ENCODE data around the gene SNX8.
A peak's percentile ranks its signal among the peaks of the same experiment; 100 is the strongest.
"Not testable (repeated sequence)": the region's sequence is repeated elsewhere in the genome, so short reads cannot be mapped to it uniquely, and the experiment has no call there.

The SNX8 gene

DNA sequence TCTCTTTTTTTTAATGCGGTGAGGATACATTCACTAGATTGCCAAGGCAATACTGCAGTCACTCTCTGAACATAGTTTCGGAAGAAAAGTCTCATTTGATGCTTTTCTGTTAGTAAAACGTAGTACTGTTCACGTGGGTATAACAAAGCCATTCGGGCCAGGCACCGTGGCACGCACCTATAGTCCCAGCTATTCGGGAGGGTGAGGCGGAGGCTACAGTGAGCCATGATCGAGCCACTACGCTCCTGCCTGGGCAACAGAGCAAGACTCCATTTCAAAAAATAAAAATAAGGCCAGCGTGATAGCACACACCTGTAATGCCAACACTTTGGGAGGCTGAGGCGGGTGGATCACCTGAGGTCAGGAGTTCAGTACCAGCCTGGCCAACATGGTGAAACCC lies 24.6 kb downstream of the SNX8 start:
- DNase-seq: no peak

DNA sequence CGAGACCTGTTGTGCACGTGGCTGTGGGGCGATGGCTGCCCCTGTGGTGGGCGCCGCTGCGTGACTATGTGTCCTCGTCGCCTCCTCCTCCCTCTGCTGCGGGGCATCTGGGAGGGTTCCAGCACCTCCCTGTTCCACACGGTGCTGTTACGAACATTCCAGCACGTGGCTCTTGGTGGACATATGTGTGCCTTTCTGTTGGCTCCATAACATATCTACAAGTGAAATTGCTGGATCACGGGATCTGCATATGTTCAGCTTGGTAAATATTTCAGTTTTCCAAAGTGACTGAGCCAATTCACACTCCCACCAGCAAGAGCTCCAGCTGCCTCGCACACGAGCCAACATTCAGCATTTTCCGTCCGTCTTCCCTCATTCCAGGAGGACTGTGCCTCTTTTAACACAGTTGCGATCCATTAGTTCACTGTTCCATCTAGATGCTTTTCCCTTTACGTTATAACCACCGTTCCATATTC lies 25.1 kb downstream of the SNX8 start:
- peak; percentile 83 for DNase-seq

DNA sequence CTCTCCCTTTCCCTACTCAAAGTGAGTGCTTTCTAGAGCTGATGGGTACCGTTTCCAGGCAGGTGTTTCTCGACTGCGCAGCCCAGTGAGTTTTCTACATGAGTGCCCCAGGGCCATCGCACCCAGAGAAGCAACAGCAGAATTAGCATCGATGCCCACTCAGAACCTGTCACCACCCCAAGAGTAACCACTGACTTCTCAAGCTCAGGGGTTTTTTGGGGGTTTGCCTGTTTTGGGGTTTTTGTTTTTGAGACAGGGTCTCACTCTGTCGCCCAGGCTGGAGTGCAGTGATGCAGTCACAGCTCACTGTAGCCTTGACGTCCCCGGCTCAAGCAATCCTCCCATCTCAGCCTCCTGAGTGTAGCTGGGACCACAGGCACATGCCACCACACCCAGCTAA lies 25.7 kb downstream of the SNX8 start:
- DNase-seq: no peak

DNA sequence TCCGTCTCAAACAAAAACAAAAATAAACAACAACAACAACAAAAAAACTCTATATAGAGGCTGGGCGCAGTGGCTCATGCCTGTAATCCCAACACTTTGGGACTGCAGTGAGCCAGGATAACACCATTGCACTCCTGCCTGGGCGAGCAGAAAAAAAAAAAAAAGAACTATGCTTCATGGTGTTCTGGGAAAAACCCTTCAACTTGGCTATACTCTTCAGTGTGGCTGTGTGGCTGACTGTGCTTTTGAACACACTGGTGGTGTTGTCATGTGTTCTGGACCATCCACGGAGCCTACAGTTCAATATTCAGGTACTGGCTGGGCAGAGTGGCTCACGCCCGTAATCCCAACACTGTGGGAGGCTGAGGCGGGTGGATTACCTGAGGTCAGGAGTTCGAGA lies 26.5 kb downstream of the SNX8 start:
- DNase-seq: no peak

DNA sequence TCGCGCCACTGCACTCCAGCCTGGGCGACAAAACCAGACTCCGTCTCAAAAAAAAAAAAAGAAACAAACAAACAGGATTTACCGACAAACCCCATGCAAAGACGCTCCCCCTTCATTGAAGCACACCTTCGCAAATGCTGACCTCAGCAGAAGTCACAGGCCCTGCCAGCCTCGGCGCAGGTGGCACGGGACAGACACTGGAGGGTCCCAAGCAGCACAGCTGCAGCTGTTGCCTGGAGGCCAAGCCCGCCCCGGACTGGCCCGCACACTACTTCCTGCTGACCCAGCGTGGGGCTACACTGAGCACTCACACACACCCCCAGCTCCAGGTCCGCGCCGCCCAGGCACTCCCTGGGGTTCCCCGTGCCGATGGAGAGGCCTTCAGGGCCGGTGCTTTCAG lies 31.2 kb downstream of the SNX8 start:
- DNase-seq: no peak

DNA sequence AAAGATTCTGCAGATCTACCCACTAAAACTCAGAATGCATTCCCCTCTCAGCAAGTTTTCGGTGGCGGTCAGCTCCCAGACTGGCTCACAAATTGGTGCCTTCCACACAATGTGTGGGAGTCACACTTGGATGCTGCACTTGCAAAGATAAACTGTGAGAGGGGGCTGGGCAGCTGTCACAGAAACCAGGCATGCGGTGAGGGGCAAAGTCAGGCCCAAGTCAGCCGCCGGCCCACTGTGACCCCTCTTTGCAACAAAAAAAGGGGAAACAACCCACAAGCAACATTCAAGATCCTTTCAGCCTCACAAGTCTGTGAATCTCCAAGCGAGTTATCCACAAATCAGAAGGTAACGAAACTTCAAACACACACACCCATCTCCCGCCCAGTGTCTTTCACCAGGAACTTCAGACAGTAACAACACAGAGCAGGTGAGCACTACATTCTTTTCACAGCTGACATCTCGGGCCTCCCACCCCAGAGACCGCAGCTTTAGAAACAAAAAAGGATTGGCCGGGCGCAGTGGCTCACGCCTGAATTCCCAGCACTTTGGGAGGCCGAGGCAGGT lies 32.0 kb downstream of the SNX8 start:
- no peak for DNase-seq

DNA sequence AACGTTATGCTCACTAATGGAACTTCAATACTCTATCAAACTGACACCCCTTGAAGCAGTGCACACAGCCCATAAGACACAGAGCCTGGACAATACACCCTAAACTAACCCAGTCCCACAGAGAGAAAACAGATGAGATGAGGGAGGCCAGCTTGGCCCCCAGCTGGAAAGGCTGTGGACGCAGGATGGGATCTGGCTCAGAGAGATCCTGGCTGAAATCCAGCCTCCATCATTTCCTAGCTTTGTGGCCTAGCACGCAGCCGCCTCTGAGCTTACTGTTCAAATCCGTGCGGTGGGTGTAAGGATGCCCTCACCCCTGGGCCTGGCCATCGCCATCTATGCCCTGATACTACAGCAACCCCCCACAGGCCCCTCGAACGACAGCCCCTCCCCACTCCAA lies 32.7 kb downstream of the SNX8 start:
- peak; percentile 71 for DNase-seq

DNA sequence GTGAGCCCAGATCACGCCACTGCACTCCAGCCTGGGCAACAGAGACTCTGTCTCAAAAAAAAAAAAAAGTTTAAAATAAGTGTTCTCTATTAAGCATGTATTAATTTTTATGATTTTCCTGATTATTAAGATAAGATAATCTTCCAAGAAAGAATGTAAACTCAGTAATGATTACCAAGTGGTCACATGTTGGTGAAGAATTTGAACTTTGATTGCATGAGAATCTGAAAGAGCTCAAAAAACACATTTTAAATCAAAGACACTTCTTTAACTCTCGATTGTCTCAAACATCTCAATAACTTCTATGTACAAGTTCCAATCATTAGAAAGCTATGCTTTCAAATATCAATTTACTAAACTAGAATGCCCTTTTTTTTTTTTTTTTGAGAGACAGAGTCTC lies 33.8 kb downstream of the SNX8 start:
- no peak for DNase-seq

DNA sequence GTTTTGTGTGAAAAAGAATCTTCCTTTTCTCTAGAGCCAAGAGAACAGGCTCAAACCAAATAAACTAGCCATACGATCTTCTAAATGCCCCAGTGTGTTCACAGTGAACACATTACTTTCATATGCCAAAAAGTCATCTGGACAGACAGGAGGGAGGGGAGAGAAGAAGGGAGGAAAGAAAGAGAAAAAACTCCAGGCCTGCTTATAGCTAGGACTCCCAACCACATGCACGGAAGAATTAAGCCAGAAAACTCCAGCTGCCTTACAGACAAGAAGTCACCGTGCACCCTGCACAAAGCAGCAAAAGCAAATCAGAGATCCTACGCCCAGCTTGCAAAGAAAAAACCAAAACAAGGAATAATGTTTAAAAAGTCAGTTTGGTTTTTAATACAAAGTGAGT lies 34.3 kb downstream of the SNX8 start:
- DNase-seq: peak; percentile 52

DNA sequence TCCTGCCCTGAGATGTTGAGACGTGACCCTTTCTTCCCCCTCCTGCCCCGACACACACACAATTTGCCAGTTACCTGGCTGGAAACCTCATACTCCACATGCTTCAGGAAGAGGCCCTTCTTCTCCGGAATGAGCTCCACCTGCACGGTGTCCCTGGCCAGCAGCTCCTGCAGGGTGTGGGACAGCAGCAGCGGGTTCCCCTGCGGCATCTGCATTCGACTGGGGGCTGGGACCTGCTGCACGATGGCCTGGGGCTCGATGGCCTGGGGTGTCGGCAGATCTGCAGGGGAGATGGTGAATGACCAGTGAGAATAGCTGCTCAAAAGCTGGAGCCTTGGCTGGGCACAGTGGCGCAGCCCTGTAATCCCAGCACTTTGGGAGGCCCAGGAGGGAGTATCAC lies 36.2 kb downstream of the SNX8 start:
- peak; percentile 15 for DNase-seq

DNA sequence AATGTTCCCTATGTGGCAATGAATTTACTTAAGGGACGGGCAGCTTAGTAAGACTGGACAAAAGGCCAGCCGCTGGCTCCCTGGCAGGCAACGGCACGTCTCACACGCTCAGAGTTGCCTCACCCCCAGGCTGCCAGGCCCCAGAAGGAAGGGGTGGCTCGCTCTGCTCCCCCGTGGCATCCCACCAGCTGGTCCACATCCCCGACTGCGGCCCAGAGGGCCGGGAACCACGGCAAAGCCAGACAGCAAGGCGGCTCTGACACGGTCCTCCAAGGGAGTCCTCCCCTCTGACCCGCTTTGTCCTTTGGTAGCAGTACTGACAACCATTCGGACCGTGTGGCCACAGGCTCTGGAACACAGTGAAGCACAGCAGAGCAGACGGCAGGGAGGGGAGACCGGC lies 38.1 kb downstream of the SNX8 start:
- DNase-seq: no peak

DNA sequence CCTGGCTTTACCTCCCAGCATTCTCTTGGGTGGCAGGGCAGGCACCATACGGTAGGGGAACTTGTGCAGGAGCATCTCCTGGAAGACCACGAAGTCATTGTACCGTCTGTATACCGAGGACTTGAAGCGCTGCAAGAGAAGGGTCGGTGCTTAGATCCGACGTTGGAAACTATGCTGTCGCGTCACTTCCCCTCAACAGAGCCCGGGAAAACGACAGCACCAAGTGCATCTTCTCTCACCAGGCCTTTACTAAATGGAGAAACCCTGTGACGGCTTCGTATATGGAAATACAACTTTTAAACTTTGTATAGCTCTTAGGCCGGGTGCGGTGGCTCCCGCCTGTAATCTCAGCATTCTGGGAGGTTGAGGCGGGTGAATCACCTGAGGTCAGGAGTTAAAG lies 39.1 kb downstream of the SNX8 start:
- DNase-seq: no peak

DNA sequence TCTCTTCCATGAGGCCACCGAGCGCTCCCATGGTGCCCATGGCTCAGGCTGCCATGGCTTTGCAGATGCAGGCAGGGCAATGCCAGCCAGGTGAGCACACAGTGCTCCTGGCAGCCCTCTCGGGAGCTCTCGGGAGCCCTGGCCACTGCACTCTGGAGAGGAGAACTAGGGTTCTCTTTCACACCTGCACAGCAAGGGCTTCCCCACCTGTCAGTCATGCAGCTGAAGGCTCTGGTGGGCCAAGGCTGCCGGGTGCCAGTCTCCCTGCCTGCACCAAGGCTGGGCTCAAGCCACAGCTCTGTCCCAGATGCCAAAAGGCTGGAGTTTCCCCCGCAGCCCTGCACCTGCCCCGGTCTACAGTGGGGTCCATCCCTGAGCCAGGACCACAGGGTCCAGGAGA lies 39.6 kb downstream of the SNX8 start:
- DNase-seq: peak; percentile 12

DNA sequence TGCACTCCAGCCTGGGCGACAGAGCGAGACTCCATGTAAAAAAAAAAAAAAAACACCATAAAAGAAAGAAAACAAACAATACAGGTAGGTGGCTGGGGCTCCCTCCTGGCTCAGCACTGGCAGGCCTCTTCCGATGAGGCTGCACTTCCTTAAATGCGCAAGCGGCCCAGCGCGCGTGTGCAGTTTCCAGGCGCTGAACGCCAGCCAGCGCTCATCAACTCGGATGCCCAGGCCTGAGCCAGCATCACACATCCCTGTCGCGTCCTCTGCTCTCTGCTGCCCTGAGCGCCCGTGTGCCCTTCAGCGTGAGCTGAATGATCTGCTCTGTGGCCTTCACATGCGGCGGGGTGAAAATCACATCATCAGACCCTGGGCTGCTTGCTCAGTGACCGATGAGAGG lies 40.4 kb downstream of the SNX8 start:
- DNase-seq: peak; percentile 23

DNA sequence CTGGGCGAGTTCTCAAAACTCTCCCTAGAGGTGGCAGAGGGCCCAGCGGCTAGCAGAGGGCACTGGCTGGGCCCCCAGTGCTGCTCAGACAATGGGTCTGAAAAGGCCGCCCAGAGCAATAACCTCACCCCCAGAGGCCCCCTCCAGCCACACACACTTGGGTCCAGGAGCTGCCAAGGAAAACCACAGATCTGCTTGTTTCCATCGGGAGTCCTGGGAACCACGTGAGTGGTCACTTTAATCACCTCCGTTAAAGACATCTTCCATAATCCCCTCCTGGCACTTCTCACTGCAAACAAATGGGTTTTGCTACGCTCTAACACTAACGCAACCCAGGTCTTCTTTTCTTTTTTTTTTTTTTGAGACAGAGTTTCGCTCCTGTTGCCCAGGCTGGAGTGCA lies 42.2 kb downstream of the SNX8 start:
- DNase-seq: no peak

DNA sequence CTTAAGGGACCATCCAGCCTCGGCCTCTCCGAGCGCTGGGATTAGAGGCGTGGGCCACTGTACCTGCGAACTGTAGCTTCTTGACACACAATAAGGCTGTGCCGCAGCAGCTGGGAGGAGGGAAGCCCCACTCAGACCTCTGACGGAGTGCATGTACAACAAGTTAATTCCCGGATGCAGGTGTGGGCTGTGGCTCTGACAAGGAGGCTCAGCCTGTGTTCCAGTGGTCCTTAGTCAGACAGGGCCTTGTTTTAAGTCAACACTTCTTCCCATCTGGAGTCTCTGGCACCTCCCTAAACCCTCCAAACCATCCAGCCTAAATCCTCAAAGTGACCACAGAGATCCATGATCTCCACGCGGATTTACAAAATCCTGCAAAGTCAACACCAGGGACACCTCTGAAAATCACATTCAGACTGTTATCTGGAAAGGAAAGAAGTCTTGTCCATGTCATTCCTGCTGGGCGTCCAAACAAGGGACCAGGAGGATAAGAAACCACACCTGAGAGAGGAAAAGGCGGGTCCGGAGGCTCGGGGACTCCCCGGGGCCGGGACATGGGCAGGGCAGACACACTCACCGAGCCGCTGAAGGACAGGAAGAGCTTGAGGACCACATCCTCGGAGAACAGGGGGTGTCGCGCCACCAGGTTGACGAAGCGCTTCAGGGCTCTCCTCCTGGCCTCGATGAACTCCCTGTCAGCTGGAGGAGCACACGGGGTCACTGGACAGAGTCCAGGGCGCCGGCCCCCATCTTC lies 42.8 kb downstream of the SNX8 start:
- no peak for DNase-seq

DNA sequence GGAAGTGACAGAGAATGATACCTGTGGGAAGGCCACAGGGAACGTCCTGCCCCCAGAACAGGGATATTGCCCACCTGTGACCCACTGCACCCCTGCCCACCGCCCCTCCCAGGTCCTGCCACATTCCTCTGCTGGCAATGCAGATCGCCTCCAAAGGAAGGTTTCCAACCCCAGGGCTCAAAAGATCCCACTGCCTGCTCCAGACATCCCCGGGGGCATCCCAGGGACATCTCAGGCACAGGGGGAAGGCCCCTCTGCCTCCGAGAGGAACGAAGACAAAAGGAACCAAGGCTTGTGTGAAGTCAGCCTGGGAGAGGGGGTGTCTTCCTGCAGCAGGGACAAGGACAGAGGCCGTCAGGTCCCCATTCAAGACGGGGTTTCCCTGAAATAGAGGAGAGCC lies 43.7 kb downstream of the SNX8 start:
- no peak for DNase-seq

DNA sequence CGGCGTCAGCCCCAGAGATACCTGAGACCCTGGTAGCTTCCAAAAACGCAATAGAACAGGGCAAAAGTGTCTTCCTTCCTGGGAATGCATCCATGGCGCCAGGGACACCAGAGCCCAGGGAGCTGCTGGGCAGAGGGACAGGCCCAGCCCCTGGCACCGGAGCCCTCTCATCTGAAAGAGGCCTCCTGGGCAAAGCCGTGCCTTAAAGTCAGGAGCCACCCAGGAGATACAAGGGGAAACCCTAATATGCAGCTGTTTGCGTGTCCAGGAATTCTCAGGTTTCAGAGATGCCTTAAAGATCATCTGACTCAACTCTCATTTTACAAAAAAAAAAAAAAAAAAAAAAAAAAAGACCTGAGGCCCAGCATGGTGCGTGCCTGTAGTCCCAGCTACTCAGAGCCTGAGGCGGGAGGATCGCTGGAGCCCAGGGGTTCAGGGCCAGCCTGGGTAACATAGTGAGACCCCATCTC lies 44.2 kb downstream of the SNX8 start:
- DNase-seq: no peak

DNA sequence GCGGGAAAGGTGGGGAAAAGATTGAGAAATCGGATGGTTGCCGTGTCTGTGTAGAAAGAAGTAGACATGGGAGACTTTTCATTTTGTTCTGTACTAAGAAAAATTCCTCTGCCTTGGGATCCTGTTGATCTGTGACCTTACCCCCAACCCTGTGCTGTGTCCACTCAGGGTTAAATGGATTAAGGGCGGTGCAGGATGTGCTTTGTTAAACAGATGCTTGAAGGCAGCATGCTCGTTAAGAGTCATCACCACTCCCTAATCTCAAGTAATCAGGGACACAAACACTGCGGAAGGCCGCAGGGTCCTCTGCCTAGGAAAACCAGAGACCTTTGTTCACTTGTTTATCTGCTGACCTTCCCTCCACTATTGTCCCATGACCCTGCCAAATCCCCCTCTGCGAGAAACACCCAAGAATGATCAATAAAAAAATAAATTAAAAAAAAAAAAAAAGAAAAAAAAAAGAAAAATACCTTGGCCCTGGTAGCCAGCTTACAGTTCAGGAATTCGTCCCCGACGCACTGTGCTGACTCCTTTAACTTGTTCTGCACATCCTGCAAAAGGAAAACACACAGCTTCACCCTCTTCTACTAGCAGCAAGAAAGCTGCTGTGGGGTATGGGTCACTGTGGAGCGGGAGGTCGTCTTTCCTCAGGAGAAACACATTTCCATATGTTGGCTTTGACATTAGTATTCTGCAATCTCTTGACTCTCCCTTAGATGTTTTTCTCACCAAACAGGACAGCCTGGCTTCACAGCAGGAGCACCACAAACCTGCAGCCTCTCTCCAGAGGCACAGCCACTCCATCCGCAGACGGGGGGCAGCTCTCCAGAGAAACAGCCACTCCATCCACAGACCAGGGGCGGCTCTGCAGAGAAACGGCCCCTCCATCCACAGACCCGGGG lies 44.9 kb downstream of the SNX8 start:
- DNase-seq: not testable (repeated sequence)

DNA sequence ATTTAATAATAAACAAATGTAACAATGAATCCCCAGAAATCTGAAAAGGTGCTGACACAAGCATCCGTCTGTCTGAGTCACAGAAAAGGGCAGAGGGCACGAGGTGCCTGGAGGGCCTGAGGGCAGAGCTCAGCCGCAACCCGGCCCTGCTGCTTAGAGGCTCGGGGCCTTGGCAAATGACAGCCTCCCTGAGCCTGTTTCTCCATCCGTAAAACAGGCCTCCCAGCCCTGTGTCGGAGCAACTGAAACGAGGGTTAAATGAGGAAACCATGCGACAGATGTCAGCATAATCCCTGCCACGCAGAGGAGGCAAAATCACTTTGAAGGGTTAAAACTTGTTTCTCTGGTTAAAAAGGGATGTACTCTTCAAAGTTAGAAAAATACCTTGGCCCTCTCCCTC lies 47.3 kb downstream of the SNX8 start:
- DNase-seq: peak; percentile 5

DNA sequence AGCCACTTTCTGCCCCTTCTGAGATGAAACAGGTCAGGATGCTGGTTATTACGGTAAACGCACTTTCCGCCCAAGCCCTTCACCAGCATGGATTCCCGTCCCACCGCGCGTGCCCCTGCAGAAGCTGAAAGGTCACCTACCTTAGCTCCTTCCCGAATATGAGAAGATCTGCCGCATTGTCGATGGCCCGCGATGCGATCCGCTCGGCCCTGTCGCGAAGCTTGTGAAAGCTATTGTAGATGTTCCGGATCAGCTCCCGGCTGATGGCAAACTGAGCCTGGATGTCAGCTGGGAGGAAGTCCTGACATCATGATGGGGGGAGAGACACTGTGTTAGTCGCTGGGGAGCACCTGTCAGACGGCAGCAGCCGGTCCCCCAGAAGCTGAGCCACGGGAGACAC lies 50.1 kb downstream of the SNX8 start:
- no peak for DNase-seq

DNA sequence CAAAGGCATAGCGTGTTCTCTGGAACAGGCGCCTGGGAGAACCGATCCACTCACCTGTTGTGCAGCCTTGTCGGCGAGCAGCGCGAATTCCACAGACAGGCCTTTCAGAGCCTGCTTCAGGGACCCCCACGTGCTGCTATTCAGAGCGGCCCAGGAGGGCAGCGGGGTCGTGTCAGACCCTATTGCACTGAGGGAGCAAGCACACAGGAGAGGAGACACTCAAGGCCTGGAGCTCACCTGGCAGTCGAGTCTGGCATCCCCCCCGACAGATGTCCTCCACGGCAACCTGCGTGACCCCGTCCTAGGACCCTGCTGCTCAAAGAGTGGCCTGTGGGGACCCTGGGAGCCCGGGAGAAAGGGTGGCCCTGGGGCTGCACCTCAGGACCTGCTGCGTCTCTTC lies 51.1 kb downstream of the SNX8 start:
- no peak for DNase-seq

DNA sequence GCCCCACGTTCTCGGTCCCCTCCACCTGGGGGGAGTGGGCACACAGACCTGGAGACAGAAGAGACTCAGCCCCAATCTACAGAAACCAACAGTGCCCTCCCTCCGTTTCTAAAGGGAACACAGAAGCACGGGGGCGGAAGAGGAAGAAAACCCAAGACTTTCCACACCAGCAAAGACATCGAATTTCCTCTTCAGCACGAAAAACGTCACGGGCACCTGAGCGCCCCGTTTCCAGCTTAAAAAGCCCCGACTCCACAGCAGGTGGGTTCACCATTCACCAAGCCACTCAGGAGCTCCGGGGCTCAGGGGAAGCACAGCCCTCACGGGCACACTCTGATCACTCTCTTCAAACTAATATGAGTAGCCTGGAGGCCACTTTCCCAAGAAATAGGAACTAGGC lies 52.6 kb downstream of the SNX8 start:
- no peak for DNase-seq

DNA sequence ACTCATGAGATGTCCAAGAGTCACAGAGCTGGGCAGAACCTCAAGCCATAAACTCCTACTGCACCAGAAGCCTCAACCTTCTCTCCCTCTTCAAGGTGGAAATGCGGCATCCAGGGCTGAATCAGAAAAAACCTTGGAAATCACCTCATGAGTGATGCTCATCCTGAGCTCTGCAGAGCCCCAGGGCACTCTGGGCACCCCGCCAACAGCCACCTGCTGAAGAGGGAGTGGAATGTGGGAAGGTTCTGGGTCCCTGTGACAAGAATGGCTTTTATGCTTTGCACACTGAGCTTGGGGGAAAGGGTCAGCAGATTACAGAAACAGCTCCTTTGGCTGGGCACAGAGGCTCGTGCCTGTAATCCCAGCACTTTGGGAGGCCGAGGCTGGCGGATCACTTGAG lies 53.4 kb downstream of the SNX8 start:
- no peak for DNase-seq
